CD4-positive, alpha-beta T cell (primary cell): ENCODE measurements around the gene ALDOA. TPM values are rescaled to one million over a fixed set of nuclear protein-coding genes. Genes with fewer than 3 reads are reported as not detected.

ENCODE experiments used
- ATAC-seq: fragments of 200-7000 bp; cut with Tn5 transposase; one replicate; pipeline ENCODE4 v1.10.0; 2022; ENCODE audit warnings: mild to moderate bottlenecking; ENCODE audit not compliant: poor library complexity
- CTCF ChIA-PET: fragments of 350-600 bp; sonication (Branson Sonifier 250); formaldehyde crosslinking; loops from one replicate; lab custom pipeline; 2021; ENCODE audit warnings: antibody characterized with exemption, inconsistent platforms; lab: Charles Lee
- POLR2A ChIA-PET: fragments of 350-600 bp; sonication (Branson Sonifier 250); formaldehyde crosslinking; loops from one replicate; lab custom pipeline; 2021; ENCODE audit warnings: antibody characterized with exemption, inconsistent platforms; lab: Charles Lee
- DNase-seq, 14 experiments: peaks; one replicate each; pipeline ENCODE4 v3.0.0-alpha.2; 2013 to 2020; ENCODE audit warnings: mixed read lengths in 2 of 14
- H3K27ac ChIP-seq, 2 donors: one replicate each; pipeline versions ENCODE4 v1.5.1 to v1.7.0; 2013; ENCODE audit warnings: low read length in 2 of 2, low read depth in 1 of 2, mild to moderate bottlenecking in 1 of 2
- H3K27me3 ChIP-seq, 2 experiments: 1 replicate in 1 of 2; 2 replicates in 1 of 2; pipeline versions ENCODE4 v1.6.1 to v1.7.0; 2013; ENCODE audit warnings: low read length in 2 of 2, control low read depth in 1 of 2, mild to moderate bottlenecking in 1 of 2, moderate library complexity in 1 of 2; ENCODE audit not compliant: insufficient read depth in 2 of 2, control insufficient read depth in 1 of 2
- H3K36me3 ChIP-seq: one replicate; pipeline ENCODE4 v1.6.1; 2013; ENCODE audit warnings: low read length, control low read depth; ENCODE audit not compliant: insufficient read depth
- H3K4me1 ChIP-seq: one replicate; pipeline ENCODE4 v1.6.1; 2013; ENCODE audit warnings: low read length, control low read depth; ENCODE audit not compliant: insufficient read depth
- H3K4me3 ChIP-seq: one replicate; pipeline ENCODE4 v1.5.1; 2013; ENCODE audit warnings: mild to moderate bottlenecking, low read length, moderate library complexity
- H3K9me3 ChIP-seq, 2 experiments: 1 replicate in 1 of 2; 2 replicates in 1 of 2; pipeline versions ENCODE4 v1.6.1 to v1.7.0; 2013; ENCODE audit warnings: low read length in 2 of 2, mild to moderate bottlenecking in 2 of 2, control low read depth in 1 of 2, moderate library complexity in 1 of 2; ENCODE audit not compliant: control insufficient read depth in 1 of 2, insufficient read depth in 1 of 2
- H3K27ac Mint-ChIP-seq: one replicate; pipeline ENCODE4 v1.8.0; 2020; ENCODE audit warnings: mixed read lengths
- H3K27me3 Mint-ChIP-seq: one replicate; pipeline ENCODE4 v1.8.0; 2021; ENCODE audit warnings: mixed read lengths
- H3K36me3 Mint-ChIP-seq: one replicate; pipeline ENCODE4 v1.8.0; 2021; ENCODE audit warnings: low read depth, mixed read lengths
- H3K4me1 Mint-ChIP-seq: one replicate; pipeline ENCODE4 v1.8.0; 2021; ENCODE audit warnings: low read depth, mixed read lengths
- H3K4me3 Mint-ChIP-seq: one replicate; pipeline ENCODE4 v1.8.0; 2020; ENCODE audit warnings: mild to moderate bottlenecking, mixed read lengths
- H3K9me3 Mint-ChIP-seq: one replicate; pipeline ENCODE4 v1.8.0; 2020; ENCODE audit warnings: mixed read lengths
- intact Hi-C, 2 experiments: fragments of 100-400 bp; cut with DNase I in 1 of 2; cut with micrococcal nuclease in 1 of 2; formaldehyde crosslinking; loops; one replicate each; pipeline versions ENCODE4 v1.15.1 to v1.9.0; 2023 to 2025; cut with DNase I, micrococcal nuclease
- total RNA-seq, 174 experiments: library from RNA in 2 of 174; stranded (reverse) in 2 of 174; gene quantifications; one replicate each; pipeline ENCODE4 v1.2.3 and lab custom pipeline; 2021 to 2026
- TF ChIP-seq, protein P1 (sequence below): fragments of 200-600 bp; IDR thresholded peaks from one replicate; pipeline ENCODE4 v1.8.0; 2022; ENCODE audit warnings: antibody characterized with exemption, mild to moderate bottlenecking

ALDOA gene
- total RNA-seq, 2 experiments from 2014 or later = 390 to 396 TPM

DNA sequence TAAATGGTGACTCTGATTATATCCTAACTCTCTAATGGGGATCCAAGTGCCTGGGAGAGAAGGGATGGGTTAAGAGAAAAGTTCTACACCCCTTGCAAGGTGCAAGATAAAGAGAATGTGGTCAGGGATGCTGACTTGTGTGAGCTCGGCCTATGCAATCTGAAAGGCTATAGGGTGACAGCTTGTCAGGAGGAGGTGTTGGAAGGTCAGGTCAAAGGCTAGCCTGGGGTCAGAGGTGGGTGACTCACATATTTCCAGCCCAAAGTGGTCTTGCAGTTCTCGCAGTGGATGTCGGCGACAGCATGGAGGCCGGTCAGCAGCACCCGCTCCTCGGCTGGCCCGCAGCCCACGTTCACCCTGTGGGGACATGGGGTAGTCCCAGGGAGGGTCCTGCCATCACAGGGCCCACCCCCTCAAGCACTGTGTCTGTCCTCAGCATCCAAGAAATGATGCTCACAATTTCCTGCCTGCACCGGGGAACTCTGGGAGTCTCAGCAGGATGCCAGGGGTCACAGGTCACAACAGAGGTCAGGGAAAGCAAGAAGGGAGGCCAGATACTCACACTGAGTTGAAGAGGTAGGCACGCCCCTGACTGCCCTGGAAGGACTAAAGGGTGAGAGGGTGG lies 29.1 kb downstream of the ALDOA start:
- H3K4me1 Mint-ChIP-seq = peaks cover 45% of the 10 kb centered on the region

DNA sequence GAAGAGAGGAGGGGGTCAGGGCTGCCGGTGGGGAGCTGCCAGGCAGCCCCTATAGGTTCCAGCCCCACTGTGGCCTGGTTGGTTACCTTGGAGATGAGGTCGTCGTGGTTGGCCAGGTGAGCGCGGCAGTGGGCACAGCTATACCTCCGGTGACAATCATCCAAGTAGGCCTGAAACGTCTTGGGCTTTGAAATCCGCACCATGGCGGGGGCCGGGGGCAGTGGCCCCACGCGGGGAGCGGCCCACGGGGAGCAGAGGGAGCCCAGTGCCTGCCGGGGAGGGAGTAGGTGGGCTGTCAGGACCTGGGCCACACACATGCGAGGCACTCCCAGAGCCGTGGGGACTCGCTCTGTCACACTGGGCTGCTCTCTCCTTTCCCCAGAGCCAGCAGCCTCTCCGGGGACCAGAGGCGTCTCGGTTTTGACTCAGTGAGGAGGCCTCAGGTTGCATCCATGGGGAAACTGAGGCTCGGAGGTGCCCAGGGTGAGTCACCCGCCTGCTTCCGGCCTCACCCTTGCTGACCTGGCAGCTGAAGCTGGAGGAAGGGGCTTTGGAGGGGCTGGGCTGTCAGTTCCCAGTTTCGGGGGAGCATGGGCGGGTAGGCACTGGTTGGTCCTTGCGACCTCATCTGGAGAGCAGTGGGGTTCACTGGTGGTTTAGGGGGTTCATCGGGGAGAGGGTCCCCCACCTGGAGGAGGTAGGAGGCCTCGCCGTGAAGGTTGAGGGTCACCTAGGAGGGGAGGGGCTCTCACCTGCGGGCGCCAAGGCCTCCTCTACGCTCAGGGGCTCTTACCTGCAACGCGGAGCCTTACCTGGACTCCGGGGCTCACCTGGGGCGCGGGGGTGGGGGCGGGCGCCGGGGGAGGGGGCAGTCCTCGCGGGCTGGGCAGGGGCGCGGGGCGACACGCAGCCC lies 29.9 kb downstream of the ALDOA start:
- peak overlapping the region; percentile 93 for H3K4me3 Mint-ChIP-seq
- ATAC-seq (peak; percentile 1), DNase-seq (peak in 7 of 14 experiments; percentile 18 to 54 (median 37))
- Histone ChIP-seq H3K4me1 (peaks cover 59% of the 10 kb centered on the region), H3K4me3 (peak overlapping the region; percentile 85), H3K9me3 (peaks cover 25 to 26% of the 10 kb centered on the region in 2 experiments), H3K36me3 (peaks cover 21% of the 10 kb centered on the region), H3K27ac (peak overlapping the region; percentile 78 to 87), H3K27me3 (no peaks in the 10 kb centered on the region)
- no peaks in the 10 kb centered on the region for H3K27me3 Mint-ChIP-seq
- POLR2A ChIA-PET = interaction anchor here (0.6 to 7.9 kb wide), 7 partner anchors 17 to 276 kb away, joined by 3 to 163 read pairs (median 3); partner anchors contain the start of genes ALDOA, CORO1A and GDPD3
- peaks cover 38% of the 10 kb centered on the region for H3K4me1 Mint-ChIP-seq
- TF ChIP-seq, protein P1, sequence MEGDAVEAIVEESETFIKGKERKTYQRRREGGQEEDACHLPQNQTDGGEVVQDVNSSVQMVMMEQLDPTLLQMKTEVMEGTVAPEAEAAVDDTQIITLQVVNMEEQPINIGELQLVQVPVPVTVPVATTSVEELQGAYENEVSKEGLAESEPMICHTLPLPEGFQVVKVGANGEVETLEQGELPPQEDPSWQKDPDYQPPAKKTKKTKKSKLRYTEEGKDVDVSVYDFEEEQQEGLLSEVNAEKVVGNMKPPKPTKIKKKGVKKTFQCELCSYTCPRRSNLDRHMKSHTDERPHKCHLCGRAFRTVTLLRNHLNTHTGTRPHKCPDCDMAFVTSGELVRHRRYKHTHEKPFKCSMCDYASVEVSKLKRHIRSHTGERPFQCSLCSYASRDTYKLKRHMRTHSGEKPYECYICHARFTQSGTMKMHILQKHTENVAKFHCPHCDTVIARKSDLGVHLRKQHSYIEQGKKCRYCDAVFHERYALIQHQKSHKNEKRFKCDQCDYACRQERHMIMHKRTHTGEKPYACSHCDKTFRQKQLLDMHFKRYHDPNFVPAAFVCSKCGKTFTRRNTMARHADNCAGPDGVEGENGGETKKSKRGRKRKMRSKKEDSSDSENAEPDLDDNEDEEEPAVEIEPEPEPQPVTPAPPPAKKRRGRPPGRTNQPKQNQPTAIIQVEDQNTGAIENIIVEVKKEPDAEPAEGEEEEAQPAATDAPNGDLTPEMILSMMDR = no peak
- peaks cover 13% of the 10 kb centered on the region for H3K9me3 Mint-ChIP-seq
- CTCF ChIA-PET = interaction anchor here (0.8 kb wide), 1 partner anchor 17 kb away, joined by 3 read pairs; no protein-coding TSS in a partner anchor
- H3K27ac Mint-ChIP-seq = peak overlapping the region; percentile 95
- H3K36me3 Mint-ChIP-seq = peaks cover 60% of the 10 kb centered on the region
- intact Hi-C loops = loop anchor here in 1 of 2 experiments (2.0 to 10.0 kb wide), 2 partner anchors 25 to 319 kb away; no protein-coding TSS in a partner anchor

More for the DNA sequence above, 29.1 kb downstream of the ALDOA start:
- Mint-ChIP-seq H3K4me3 (peak overlapping the region; percentile 93), H3K27me3 (no peaks in the 10 kb centered on the region), H3K36me3 (peaks cover 64% of the 10 kb centered on the region), H3K27ac (peak overlapping the region; percentile 95), H3K9me3 (peaks cover 13% of the 10 kb centered on the region)
- ChIA-PET POLR2A (interaction anchor here (1.5 to 7.9 kb wide), 3 partner anchors 29 to 276 kb away, joined by 3 to 163 read pairs (median 118); partner anchors contain the start of genes ALDOA and CORO1A), CTCF (interaction anchor here (0.8 kb wide), 1 partner anchor 17 kb away, joined by 3 read pairs; no protein-coding TSS in a partner anchor)
- Histone ChIP-seq H3K4me1 (peaks cover 66% of the 10 kb centered on the region), H3K27me3 (no peaks in the 10 kb centered on the region), H3K4me3 (peak overlapping the region; percentile 85), H3K36me3 (peaks cover 21% of the 10 kb centered on the region), H3K27ac (peak overlapping the region; percentile 78 to 87), H3K9me3 (peaks cover 24 to 25% of the 10 kb centered on the region in 2 experiments)
- intact Hi-C loops = loop anchor here in 1 of 2 experiments (10.0 kb wide), 1 partner anchor 320 kb away; no protein-coding TSS in a partner anchor
- no peak for ATAC-seq
- TF ChIP-seq, protein P1 = no peak
- no peak for DNase-seq
